ENCODE results near the gene VSNL1. TPM values are rescaled to one million over a fixed set of nuclear protein-coding genes. Genes with fewer than 3 reads are reported as not detected.

The VSNL1 gene
- polyA plus RNA-seq, 12 donors = 2.3 to 7.6 (median 6.5) TPM; not detected in 1

DNA sequence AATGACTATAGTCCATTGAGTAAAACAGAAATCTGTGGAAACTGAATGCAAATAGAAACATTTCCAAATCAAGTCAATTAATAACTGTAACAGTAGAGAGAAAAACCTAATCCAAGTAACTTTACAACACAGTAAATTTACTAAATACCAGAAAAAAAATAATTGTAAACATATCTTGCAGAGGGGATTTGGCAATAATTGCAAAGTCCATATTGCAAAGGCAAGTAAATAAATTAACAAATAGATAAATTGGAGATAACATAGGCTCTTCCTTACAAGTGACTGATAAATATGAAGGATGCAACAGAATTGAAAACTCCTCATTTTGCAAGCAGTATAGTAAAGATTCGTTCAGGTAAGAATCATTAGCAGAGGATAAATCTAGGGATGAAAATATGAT, 148.1 kb downstream of the VSNL1 start:
- DNase-seq = no peak

DNA sequence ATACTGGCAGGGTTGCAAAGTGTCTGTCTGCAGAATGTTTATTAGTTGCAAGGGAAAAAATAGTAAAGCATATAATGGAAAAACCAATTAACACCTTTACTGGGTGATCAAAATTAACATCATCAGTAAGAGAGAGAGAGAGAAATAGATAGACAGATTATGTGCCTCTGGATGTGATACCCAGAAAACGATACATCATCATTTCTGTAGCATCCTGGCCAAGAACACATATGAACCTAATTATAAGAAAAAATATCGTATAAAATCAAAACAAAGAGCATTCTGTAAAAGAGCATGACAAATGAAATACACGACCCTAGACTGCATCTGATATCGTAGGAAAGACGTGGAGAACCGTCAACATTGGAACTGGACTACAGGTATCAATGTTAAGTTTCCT, 148.5 kb downstream of the VSNL1 start:
- DNase-seq = no peak

GRCh38 chr2:17690776-17691175, 150.3 kb downstream of the VSNL1 start:
- DNase-seq = no peak

Other genes with a start within 250 kb of the VSNL1 start
- gene RAD51AP2, start 22.3 kb upstream of the VSNL1 start, polyA plus RNA-seq (ENCODE audit: insufficient read length in 12 of 12) = under 1 TPM in 9 of 12 donors, not detected in 3; 0.05 to 0.37 (median 0.09) TPM
- gene SMC6, start 213.1 kb downstream of the VSNL1 start, polyA plus RNA-seq (ENCODE audit: insufficient read length in 12 of 12) = 10 to 100 TPM in 11 of 12 donors, not detected in 1; 37.3 to 60.1 (median 47.0) TPM
- 10 to 100 TPM in 9 of 12 donors, 1 to 10 TPM in 2, not detected in 1; 7.9 to 18.5 (median 12.8) TPM for gene GEN1, start 213.4 kb downstream of the VSNL1 start, polyA plus RNA-seq (ENCODE audit: insufficient read length in 12 of 12)

Data from muscle of arm (tissue), 12 donors.